Duodenal mucosa (tissue), 2 donors: Measurements from ENCODE around the gene SPATC1L.
A peak's percentile ranks its signal among the peaks of the same experiment; 100 is the strongest.
"Not testable (repeated sequence)": the region's sequence is repeated elsewhere in the genome, so short reads cannot be mapped to it uniquely, and the experiment has no call there.

Source experiments
- H3K27ac ChIP-seq: one replicate; pipeline ENCODE4 v1.7.0; 2013; ENCODE audit warnings: low read depth, low read length
- H3K27me3 ChIP-seq, 2 donors: one replicate each; pipeline ENCODE4 v1.7.0; 2013; ENCODE audit warnings: low read length in 2 of 2, control low read depth in 1 of 2; ENCODE audit not compliant: insufficient read depth in 2 of 2, control insufficient read depth in 1 of 2
- H3K36me3 ChIP-seq, 2 donors: one replicate each; pipeline ENCODE4 v1.7.0; 2013; ENCODE audit warnings: low read length in 2 of 2, control low read depth in 1 of 2; ENCODE audit not compliant: insufficient read depth in 2 of 2, control insufficient read depth in 1 of 2
- H3K4me1 ChIP-seq, 2 donors: one replicate each; pipeline ENCODE4 v1.7.0; 2013; ENCODE audit warnings: low read length in 2 of 2, control low read depth in 1 of 2; ENCODE audit not compliant: insufficient read depth in 2 of 2, control insufficient read depth in 1 of 2
- H3K4me3 ChIP-seq, 2 donors: one replicate each; pipeline ENCODE4 v1.7.0; 2013; ENCODE audit warnings: low read length in 2 of 2, low read depth in 1 of 2
- H3K9ac ChIP-seq, 2 donors: one replicate each; pipeline ENCODE4 v1.7.0; 2013; ENCODE audit warnings: low read length in 2 of 2, low read depth in 1 of 2
- H3K9me3 ChIP-seq, 2 donors: one replicate each; pipeline ENCODE4 v1.7.0; 2013; ENCODE audit warnings: low read length in 2 of 2, control low read depth in 1 of 2; ENCODE audit not compliant: control insufficient read depth in 1 of 2

Gene SPATC1L

DNA sequence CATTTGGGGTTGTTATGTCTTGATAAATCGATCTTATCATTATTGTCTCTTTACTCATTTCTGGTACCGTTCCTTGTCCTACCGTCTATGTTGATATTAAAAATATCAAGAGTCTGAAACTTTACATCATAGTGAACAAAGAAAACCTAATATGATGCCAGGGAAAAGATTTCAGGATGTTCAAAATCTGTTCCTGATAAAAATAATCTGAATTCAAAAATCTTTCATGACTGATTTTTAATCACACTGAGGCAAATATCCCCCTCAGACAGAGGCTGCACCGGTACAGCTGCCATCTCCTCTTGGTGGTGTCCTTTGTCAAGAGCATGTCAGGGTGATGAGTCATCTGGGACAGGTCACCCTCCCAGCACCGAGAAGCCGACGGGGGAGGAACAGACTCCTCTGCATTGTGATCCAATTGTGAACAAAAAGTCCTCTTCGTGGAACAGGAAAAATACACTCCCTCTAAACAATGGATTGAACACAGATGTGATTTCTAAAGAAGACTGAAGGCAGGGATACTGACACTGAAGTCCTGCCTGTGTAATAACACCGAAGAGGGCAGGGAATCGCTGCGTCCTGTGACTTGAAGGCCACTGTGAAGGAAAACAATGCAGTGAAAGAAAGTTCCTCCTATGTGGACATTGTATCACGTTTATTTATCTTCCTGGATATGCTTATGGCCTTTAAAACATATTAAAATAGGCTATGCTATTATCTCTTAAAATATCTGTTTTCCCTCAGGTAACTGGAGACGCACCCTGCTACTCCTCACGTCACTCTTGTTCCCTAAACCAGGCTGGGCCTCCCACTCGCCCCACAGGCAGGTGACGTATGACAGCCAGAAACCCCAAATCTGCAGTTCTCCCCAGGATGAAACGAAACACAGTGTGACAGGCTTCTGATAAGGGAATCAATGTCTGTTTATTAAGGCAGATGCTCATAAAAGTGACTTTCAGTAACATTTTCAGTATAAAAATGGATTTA is 4.3 kb upstream of the SPATC1L start:
- Histone ChIP-seq H3K27ac (no peak overlapping the region), H3K27me3 (no peaks in the 10 kb centered on the region), H3K9me3 (no peaks in the 10 kb centered on the region), H3K4me3 (no peak overlapping the region), H3K9ac (no peak overlapping the region), H3K36me3 (peaks cover 10 to 34% of the 10 kb centered on the region in 2 donors), H3K4me1 (peaks cover 0 to 3% of the 10 kb centered on the region in 2 donors)

DNA sequence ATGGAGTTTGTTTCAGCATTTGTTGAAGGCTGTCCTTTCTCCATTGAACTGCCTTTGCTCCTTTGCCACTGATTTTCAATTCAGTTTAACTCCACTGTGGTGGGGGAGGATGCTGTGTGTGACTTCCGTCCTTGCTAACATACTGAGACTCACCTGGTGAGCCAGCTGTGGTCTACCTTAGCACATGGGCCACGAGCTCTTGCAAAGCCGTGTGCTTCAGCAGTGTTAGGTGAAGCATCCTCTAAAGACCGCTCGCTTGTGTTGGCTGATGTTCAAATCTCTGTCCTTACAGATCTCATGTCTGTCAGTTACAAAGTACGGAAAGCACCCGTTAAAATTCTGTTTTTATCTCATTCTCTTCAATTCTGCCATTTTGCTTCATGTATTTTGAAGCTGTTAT is 3.6 kb upstream of the SPATC1L start:
- no peak overlapping the region for H3K9ac ChIP-seq
- H3K4me1 ChIP-seq, result peaks cover 0 to 8% of the 10 kb centered on the region in 2 donors
- H3K27ac ChIP-seq, result no peak overlapping the region

DNA sequence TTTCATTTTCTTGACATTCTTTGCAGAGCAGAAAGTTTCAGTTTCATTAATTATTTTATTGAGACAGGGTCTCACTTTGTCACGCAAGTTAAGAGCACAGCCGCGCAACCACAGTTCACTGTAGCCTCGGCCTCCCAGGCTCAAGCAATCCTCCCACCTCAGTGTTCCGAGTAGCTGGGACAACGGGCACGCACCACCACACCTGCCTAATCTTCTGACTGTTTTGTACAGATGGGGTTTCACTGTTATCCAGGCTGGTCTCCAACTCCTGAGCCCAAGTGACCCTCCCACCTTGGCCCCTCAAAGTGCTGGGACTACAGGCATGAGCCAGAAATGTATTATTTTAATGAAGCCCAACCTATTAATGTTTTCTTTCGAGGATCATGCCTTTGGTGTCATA is 3.0 kb upstream of the SPATC1L start:
- H3K27ac ChIP-seq, result no peak overlapping the region
- H3K4me1 ChIP-seq, result peaks cover 0 to 8% of the 10 kb centered on the region in 2 donors
- peaks cover 7 to 21% of the 10 kb centered on the region in 2 donors for H3K36me3 ChIP-seq
- H3K4me3 ChIP-seq, result no peak overlapping the region
- H3K9me3 ChIP-seq, result no peaks in the 10 kb centered on the region
- no peaks in the 10 kb centered on the region for H3K27me3 ChIP-seq
- no peak overlapping the region for H3K9ac ChIP-seq

More for the DNA sequence above, 3.6 kb upstream of the SPATC1L start:
- Histone ChIP-seq H3K36me3 (peaks cover 10 to 27% of the 10 kb centered on the region in 2 donors), H3K4me3 (no peak overlapping the region), H3K9me3 (no peaks in the 10 kb centered on the region), H3K27me3 (no peaks in the 10 kb centered on the region)

GRCh38 chr21:46185716-46186115 is 1.5 kb upstream of the SPATC1L start:
- Histone ChIP-seq H3K27me3 (no peaks in the 10 kb centered on the region), H3K4me1 (peaks cover 0 to 8% of the 10 kb centered on the region in 2 donors), H3K9ac (peak overlapping the region in 1 of 2 donors; percentile 79), H3K27ac (no peak overlapping the region), H3K9me3 (no peaks in the 10 kb centered on the region), H3K36me3 (peaks cover 5 to 7% of the 10 kb centered on the region in 2 donors), H3K4me3 (peak overlapping the region in 1 of 2 donors; percentile 90)

- Histone ChIP-seq H3K9ac (peak overlapping the region; percentile 54 to 79), H3K9me3 (no peaks in the 10 kb centered on the region), H3K27me3 (no peaks in the 10 kb centered on the region), H3K4me3 (peak overlapping the region; percentile 74 to 90), H3K27ac (peak overlapping the region; percentile 92), H3K4me1 (peaks cover 0 to 8% of the 10 kb centered on the region in 2 donors), H3K36me3 (peaks cover 0 to under 1% of the 10 kb centered on the region in 2 donors)
Observed at GRCh38 chr21:46184625-46185555, 631 bp upstream of the SPATC1L start.

DNA sequence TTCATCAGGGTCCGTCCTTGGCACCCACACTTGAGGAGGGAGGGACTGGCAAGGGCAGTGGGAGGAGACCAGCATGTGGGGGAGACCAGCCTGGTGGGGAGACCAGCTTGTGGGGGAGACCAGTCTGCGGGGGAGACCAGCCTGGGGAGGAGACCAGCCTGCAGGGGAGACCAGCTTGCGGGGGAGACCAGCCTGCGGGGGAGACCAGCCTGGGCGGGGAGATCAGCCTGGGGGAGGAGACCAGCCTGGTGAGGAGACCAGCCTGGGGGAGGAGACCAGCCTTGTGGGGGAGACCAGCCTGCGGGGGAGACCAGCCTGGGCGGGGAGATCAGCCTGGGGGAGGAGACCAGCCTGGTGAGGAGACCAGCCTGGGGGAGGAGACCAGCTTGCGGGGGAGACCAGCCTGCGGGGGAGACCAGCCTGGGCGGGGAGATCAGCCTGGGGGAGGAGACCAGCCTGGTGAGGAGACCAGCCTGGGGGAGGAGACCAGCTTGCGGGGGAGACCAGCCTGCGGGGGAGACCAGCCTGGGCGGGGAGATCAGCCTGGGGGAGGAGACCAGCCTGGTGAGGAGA is 836 bp downstream of the SPATC1L start:
- not testable (repeated sequence) for H3K36me3 ChIP-seq, H3K27me3 ChIP-seq, H3K27ac ChIP-seq, H3K9me3 ChIP-seq, H3K9ac ChIP-seq, H3K4me1 ChIP-seq
- peak overlapping the region in 1 of 2 donors; percentile 90 for H3K4me3 ChIP-seq

DNA sequence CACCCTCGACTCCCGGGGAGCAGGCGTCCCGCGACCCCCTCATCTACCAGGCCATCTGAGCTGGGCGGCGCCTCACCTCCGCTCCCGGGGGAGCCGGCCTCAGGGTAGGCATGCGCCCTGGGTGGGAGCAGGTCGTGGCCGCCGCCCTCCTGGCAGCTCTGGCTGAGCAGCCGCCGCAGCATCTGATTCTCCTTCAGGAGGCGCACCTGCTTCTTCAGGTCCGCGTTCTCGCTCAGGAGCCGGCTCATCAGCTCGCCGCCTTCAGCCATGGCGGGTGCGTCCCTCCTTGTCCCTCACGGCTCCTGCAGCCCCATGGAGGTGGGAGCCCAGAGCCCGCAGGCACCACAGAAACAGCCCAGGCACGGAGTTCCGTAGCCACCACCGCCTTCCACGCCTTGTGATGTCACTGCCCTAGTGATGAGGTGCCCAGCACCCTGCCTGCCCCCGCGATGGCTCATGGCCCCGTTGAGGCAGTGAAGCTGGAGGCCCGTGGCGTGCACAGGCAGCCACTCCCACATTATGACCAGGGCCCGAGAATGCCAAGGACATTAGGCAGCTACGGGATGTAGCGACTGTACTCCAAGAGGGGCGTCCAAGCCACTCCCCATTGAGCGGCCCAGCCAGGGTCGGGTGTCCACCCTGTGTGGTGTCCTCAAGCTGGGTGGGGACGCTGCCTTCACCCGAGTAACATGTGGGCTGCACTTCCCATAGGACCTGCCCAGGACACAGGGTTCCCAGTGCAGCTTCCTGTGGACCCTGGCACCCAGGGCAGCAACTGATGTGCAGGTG is 1.5 kb downstream of the SPATC1L start:
- peak overlapping the region; percentile 1 for H3K27ac ChIP-seq
- H3K36me3 ChIP-seq, result no peaks in the 10 kb centered on the region
- peaks cover 0 to 8% of the 10 kb centered on the region in 2 donors for H3K4me1 ChIP-seq
- no peak overlapping the region for H3K9ac ChIP-seq
- H3K9me3 ChIP-seq, result no peaks in the 10 kb centered on the region
- no peaks in the 10 kb centered on the region for H3K27me3 ChIP-seq
- H3K4me3 ChIP-seq, result no peak overlapping the region

DNA sequence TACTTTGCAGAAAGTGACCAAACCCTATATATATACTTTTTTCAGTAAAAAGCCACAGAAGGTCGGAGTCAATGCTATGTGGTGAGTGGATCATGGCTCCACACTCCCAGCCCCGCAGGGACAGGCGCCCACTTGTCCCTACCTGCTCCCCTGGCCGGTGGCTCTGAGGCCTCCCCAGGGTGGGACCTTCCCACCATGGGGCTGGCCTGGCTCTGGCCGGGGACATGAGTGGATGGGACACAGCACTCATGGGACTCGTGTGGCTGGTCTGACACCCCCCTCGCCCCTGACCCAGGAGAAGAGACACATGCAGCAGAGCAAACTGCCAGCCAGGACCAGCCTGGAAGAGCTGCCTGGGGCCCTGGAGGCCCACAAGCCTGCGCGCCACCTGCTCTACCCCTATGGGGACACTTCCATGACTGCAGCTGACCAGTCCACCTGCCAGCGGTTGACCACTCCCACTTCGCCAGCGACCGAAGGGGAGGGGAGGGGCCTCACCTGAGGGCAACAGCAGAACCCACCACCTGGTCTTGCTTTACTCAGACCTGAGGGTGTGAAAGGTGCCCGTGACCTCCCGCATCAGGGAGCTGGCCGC is 2.2 kb downstream of the SPATC1L start:
- Histone ChIP-seq H3K4me3 (no peak overlapping the region), H3K4me1 (peaks cover 0 to 8% of the 10 kb centered on the region in 2 donors), H3K9me3 (no peaks in the 10 kb centered on the region), H3K36me3 (no peaks in the 10 kb centered on the region), H3K27ac (no peak overlapping the region), H3K27me3 (no peaks in the 10 kb centered on the region), H3K9ac (no peak overlapping the region)

DNA sequence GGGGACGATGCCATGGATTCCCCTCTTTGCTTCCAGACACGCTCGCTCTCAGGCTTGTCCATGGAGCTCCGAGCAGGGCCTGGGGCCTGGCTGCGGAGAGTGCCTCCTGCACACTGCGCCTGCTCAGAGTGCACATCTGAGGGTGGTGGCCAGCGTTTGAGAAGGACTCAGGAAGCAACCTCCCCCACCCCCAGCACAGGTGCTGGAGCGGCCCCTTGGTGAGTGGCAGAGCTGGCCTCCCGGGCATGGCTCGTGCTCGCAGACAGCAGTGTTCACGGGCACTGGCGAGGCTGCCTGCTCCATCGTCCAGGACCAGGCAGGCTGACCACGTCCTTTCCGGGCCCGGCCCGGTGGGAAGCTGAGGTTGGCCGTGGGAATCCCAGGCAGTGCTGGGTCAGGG is 2.8 kb downstream of the SPATC1L start:
- Histone ChIP-seq H3K4me1 (peaks cover 0 to 8% of the 10 kb centered on the region in 2 donors), H3K9ac (no peak overlapping the region), H3K36me3 (no peaks in the 10 kb centered on the region), H3K27me3 (no peaks in the 10 kb centered on the region), H3K27ac (no peak overlapping the region), H3K4me3 (no peak overlapping the region), H3K9me3 (no peaks in the 10 kb centered on the region)
